Loucy (cell line): Measurements from ENCODE around the gene SLC27A1.

Experiments
- H2AFZ ChIP-seq: fragments of 200-600 bp; sonication (generic); 2 replicates; pipeline ENCODE4 v1.6.0; 2016; ENCODE audit warnings: antibody characterized with exemption, mild to moderate bottlenecking, low read length, moderate library complexity
- H3F3A ChIP-seq: fragments of 200-600 bp; 2 replicates; pipeline ENCODE4 v1.6.0; 2016; ENCODE audit warnings: antibody characterized with exemption, low read depth, mild to moderate bottlenecking
- H3K27me3 ChIP-seq: fragments of 200-600 bp; sonication (generic); 2 replicates; pipeline ENCODE4 v1.6.1; 2014; ENCODE audit warnings: low read length, mild to moderate bottlenecking; ENCODE audit not compliant: insufficient read depth, poor library complexity, severe bottlenecking
- H3K36me3 ChIP-seq: fragments of 200-600 bp; sonication (generic); 2 replicates; pipeline ENCODE4 v1.6.1; 2016; ENCODE audit warnings: low read length; ENCODE audit not compliant: insufficient read depth
- H3K4me1 ChIP-seq: fragments of 200-600 bp; sonication (generic); 2 replicates; pipeline ENCODE4 v1.5.1; 2014; ENCODE audit warnings: low read length, mild to moderate bottlenecking; ENCODE audit not compliant: insufficient read depth, poor library complexity, severe bottlenecking
- H3K4me2 ChIP-seq: fragments of 200-600 bp; sonication (generic); 2 replicates; pipeline ENCODE4 v1.6.0; 2014; ENCODE audit warnings: antibody characterized with exemption, low read length, low read depth, mild to moderate bottlenecking; ENCODE audit not compliant: poor library complexity, severe bottlenecking
- H3K4me3 ChIP-seq: fragments of 200-600 bp; sonication (generic); 2 replicates; pipeline ENCODE4 v1.5.1; 2014; ENCODE audit warnings: low read length, mild to moderate bottlenecking, mixed read lengths; ENCODE audit not compliant: poor library complexity, severe bottlenecking
- H3K79me2 ChIP-seq: fragments of 200-600 bp; sonication (generic); 2 replicates; pipeline ENCODE4 v1.6.1; 2014; ENCODE audit warnings: low read length; ENCODE audit not compliant: insufficient read depth
- H3K9ac ChIP-seq: fragments of 200-600 bp; sonication (generic); 2 replicates; pipeline ENCODE4 v1.6.0; 2014; ENCODE audit warnings: mild to moderate bottlenecking, low read depth, low read length, moderate library complexity; ENCODE audit not compliant: poor library complexity, severe bottlenecking
- H3K9me2 ChIP-seq: fragments of 200-600 bp; sonication (generic); replicated peaks from 2 replicates; pipeline ENCODE4 v1.6.1; 2016; ENCODE audit warnings: low read depth, low read length, mixed read lengths
- H3K9me3 ChIP-seq: fragments of 200-600 bp; sonication (generic); 2 replicates; pipeline ENCODE4 v1.6.1; 2014; ENCODE audit warnings: mild to moderate bottlenecking, antibody characterized with exemption, low read length, low read depth; ENCODE audit not compliant: insufficient read depth
- H4K20me1 ChIP-seq: fragments of 200-600 bp; sonication (generic); 2 replicates; pipeline ENCODE4 v1.6.0; 2014; ENCODE audit warnings: antibody characterized with exemption, low read length, mild to moderate bottlenecking; ENCODE audit not compliant: insufficient read depth, poor library complexity, severe bottlenecking
- EZH2phosphoT487 ChIP-seq: fragments of 200-600 bp; IDR thresholded peaks from 2 replicates; pipeline ENCODE4 v1.6.1; 2018; ENCODE audit warnings: antibody characterized with exemption, mild to moderate bottlenecking, moderate library complexity, borderline replicate concordance
- TF ChIP-seq, protein P1 (sequence below): fragments of 200-600 bp; sonication (generic); conservative IDR thresholded peaks from 2 replicates; pipeline ENCODE4 v1.5.1; 2014; ENCODE audit warnings: mild to moderate bottlenecking, antibody characterized with exemption, low read length

SLC27A1 gene

DNA sequence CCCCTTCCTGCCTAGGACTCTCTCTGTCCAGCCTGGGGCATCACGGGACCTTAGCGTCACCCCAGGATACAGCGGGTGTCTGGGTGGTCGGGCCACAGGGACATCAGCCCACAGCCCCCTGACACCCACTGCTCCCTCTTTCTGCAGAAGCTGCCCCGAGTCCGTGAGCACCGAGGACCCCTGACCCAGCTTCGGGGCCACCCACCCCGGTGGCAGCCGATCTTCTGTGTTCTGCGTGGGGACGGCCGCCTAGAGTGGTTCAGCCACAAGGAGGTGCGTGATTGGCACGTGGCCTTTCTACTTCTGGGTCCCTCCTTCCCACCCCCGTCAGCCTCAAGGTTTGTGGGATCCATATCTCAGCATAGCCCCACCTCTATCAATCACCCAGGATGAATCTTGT, 61.8 kb downstream of the SLC27A1 start:
- Histone ChIP-seq H3K27me3 (no peaks in the 10 kb centered on the region), H3K4me2 (no peak overlapping the region), H3K4me1 (peaks cover 3% of the 10 kb centered on the region), H3K4me3 (no peak overlapping the region), H3K9me3 (no peaks in the 10 kb centered on the region), H4K20me1 (no peaks in the 10 kb centered on the region), H3K9ac (no peak overlapping the region), H3F3A (no peaks in the 10 kb centered on the region), H3K36me3 (no peaks in the 10 kb centered on the region), H2AFZ (no peak overlapping the region), H3K9me2 (no peaks in the 10 kb centered on the region), H3K79me2 (no peaks in the 10 kb centered on the region)
- TF ChIP-seq, protein P1, sequence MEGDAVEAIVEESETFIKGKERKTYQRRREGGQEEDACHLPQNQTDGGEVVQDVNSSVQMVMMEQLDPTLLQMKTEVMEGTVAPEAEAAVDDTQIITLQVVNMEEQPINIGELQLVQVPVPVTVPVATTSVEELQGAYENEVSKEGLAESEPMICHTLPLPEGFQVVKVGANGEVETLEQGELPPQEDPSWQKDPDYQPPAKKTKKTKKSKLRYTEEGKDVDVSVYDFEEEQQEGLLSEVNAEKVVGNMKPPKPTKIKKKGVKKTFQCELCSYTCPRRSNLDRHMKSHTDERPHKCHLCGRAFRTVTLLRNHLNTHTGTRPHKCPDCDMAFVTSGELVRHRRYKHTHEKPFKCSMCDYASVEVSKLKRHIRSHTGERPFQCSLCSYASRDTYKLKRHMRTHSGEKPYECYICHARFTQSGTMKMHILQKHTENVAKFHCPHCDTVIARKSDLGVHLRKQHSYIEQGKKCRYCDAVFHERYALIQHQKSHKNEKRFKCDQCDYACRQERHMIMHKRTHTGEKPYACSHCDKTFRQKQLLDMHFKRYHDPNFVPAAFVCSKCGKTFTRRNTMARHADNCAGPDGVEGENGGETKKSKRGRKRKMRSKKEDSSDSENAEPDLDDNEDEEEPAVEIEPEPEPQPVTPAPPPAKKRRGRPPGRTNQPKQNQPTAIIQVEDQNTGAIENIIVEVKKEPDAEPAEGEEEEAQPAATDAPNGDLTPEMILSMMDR, result no peak
- no peak for TF ChIP-seq EZH2phosphoT487

DNA sequence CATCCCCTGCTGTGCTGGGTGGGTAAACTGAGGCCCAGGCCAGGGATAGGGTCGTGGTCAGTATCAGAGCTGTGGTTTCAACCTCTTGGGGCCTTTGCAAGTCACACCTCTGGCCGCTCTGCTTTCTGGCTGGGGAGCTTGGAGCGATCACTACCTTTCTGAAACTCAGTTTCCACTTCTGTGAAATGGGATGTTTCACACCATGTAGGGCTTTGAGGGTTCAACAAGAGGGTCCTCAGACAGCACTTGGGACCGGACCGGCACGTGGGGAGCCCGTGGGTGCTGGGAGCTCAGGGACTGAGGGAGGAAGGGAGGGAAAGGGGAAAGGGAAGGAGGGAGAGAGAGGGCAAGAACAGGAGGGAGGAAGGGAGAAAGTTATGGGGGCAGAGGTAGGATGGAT, 62.2 kb downstream of the SLC27A1 start:
- H3K4me2 ChIP-seq, result no peak overlapping the region
- H3K9me2 ChIP-seq, result no peaks in the 10 kb centered on the region
- H3K4me1 ChIP-seq, result no peaks in the 10 kb centered on the region
- H4K20me1 ChIP-seq, result no peaks in the 10 kb centered on the region
- no peaks in the 10 kb centered on the region for H3K36me3 ChIP-seq
- no peaks in the 10 kb centered on the region for H3K27me3 ChIP-seq
- no peak overlapping the region for H3K9ac ChIP-seq
- no peaks in the 10 kb centered on the region for H3F3A ChIP-seq
- TF ChIP-seq, protein P1, result no peak
- no peak for TF ChIP-seq EZH2phosphoT487
- no peaks in the 10 kb centered on the region for H3K9me3 ChIP-seq
- H3K79me2 ChIP-seq, result no peaks in the 10 kb centered on the region
- no peak overlapping the region for H3K4me3 ChIP-seq
- no peak overlapping the region for H2AFZ ChIP-seq

DNA sequence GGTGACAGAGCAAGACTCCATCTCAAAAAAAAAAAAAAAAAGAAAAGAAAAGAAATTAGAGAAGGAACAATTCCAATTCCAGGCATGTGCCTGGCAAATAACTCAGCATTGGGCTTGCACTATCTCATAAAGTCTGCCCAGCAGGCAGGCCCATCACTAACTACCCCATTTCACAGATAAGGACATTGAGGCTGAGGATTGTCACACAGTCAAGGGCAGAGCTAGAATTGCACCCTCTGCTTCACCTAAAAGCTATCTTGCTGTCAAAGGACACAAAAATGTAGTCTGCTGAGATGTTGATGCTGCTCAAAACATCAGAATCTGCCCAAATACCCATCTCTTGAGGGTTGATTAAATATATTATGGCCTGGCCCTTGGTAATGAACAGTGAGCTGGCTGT, 64.4 kb downstream of the SLC27A1 start:
- Histone ChIP-seq H3K4me1 (no peaks in the 10 kb centered on the region), H4K20me1 (no peaks in the 10 kb centered on the region), H3K9me3 (no peaks in the 10 kb centered on the region), H3F3A (no peaks in the 10 kb centered on the region), H3K9me2 (no peaks in the 10 kb centered on the region), H2AFZ (no peak overlapping the region), H3K4me3 (no peak overlapping the region), H3K36me3 (no peaks in the 10 kb centered on the region), H3K4me2 (no peak overlapping the region), H3K9ac (no peak overlapping the region), H3K27me3 (no peaks in the 10 kb centered on the region), H3K79me2 (no peaks in the 10 kb centered on the region)
- TF ChIP-seq EZH2phosphoT487, result no peak
- TF ChIP-seq, protein P1, result no peak
